Testis (tissue), 3 donors: ENCODE results near the gene LRGUK. TPM values are rescaled to one million over a fixed set of nuclear protein-coding genes. Genes with fewer than 3 reads are reported as not detected.

ENCODE experiments used
- DNase-seq: peaks from one replicate; pipeline ENCODE4 v3.0.0-alpha.2; 2019
- H3K27ac ChIP-seq, 2 donors: fragments of 200-600 bp; sonication (generic); one replicate each; pipeline ENCODE4 v1.5.1; 2019
- H3K27me3 ChIP-seq: fragments of 200-600 bp; sonication (generic); one replicate; pipeline ENCODE4 v1.5.1; 2019
- H3K36me3 ChIP-seq: fragments of 200-600 bp; sonication (generic); one replicate; pipeline ENCODE4 v1.5.1; 2017; ENCODE audit warnings: low read depth; ENCODE audit errors: missing control alignments
- H3K4me1 ChIP-seq: fragments of 200-600 bp; sonication (generic); one replicate; pipeline ENCODE4 v1.5.1; 2019
- H3K4me3 ChIP-seq, 2 donors: fragments of 200-600 bp; sonication (generic); one replicate each; pipeline ENCODE4 v1.5.1; 2017 to 2019
- H3K9me3 ChIP-seq: fragments of 200-600 bp; sonication (generic); one replicate; pipeline ENCODE4 v1.5.1; 2017
- POLR2A ChIP-seq: fragments of 450-650 bp; IDR thresholded peaks from one replicate; pipeline ENCODE4 v1.6.1; 2017; ENCODE audit warnings: antibody characterized with exemption, mild to moderate bottlenecking, moderate library complexity
- WGBS, 2 donors: methylation state at CpG; one replicate each; pipeline ENCODE4 v1.1.5; 2018; 5-methylcytosine and 5-hydroxymethylcytosine counted together
- intact Hi-C: fragments of 100-400 bp; cut with DNase I; formaldehyde crosslinking; loops from one replicate; pipeline ENCODE4 v1.15.1; 2023; ENCODE audit warnings: low total_unique reads
- polyA plus RNA-seq: library from polyadenylated mRNA; stranded (reverse); fragments of 350-450 nt; fragmentation: Illumina TruSeq; extraction: RNeasy Lipid Tissue Mini Kit (QIAGEN cat#74804); gene quantifications from one replicate; pipeline ENCODE4 v1.2.3, GENCODE V29; 2014; ENCODE audit warnings: low read depth, low replicate concordance; ENCODE audit not compliant: insufficient read depth
- total RNA-seq, 2 donors: library from RNA; depleted of rRNA; stranded (reverse); fragments of >200 nt; gene quantifications; one replicate each; pipeline ENCODE4 v1.2.3, GENCODE V29; 2016
- TF ChIP-seq, protein P1 (sequence below), 3 experiments: fragments of 450-650 bp in 2 of 3; fragments of 200-600 bp in 1 of 3; sonication (generic) in 1 of 3; IDR thresholded peaks; one replicate each; pipeline ENCODE4 v1.5.1; 2016 to 2019; ENCODE audit warnings: antibody characterized with exemption in 3 of 3, mild to moderate bottlenecking in 2 of 3, moderate library complexity in 1 of 3

LRGUK gene
- total and polyA plus RNA-seq, 3 donors from 2014 or later = 9.4 to 16.1 (median 13.0) TPM

DNA sequence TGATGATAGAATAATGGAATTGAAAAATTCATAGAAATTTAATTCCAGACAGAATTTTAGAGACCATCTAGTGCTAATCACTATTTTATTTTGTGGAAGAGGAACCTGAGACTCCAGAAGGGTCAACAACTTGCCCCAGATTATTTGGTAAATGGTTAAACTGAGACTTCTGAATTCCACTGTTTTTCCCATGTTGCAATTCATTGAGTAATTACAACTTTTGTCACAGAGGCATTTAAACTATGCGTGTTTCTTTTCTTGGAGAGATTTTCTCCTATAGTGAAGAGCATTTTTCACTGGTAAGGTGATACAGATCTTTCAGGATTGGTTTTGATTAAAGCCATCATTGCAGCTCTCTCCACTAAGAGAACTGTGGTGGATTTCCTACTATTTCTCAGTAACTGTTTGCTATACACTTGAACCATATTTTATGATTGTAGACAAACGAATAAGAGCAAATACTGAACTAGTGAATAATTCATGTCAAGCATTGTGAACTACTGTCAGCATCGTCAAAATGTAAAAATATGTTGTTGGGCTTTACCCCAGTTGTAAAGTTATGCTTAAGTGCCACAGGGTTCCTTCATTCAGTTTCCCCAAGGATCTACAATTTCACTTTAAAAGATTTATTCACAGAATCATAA lies 26.5 kb downstream of the LRGUK start:
- Histone ChIP-seq H3K9me3 (no peaks in the 10 kb centered on the region), H3K4me3 (no peak overlapping the region), H3K27ac (no peak overlapping the region), H3K27me3 (no peaks in the 10 kb centered on the region), H3K4me1 (no peaks in the 10 kb centered on the region), H3K36me3 (no peaks in the 10 kb centered on the region)
- intact Hi-C loops = no loop called here
- TF ChIP-seq POLR2A = no peak
- TF ChIP-seq, protein P1, sequence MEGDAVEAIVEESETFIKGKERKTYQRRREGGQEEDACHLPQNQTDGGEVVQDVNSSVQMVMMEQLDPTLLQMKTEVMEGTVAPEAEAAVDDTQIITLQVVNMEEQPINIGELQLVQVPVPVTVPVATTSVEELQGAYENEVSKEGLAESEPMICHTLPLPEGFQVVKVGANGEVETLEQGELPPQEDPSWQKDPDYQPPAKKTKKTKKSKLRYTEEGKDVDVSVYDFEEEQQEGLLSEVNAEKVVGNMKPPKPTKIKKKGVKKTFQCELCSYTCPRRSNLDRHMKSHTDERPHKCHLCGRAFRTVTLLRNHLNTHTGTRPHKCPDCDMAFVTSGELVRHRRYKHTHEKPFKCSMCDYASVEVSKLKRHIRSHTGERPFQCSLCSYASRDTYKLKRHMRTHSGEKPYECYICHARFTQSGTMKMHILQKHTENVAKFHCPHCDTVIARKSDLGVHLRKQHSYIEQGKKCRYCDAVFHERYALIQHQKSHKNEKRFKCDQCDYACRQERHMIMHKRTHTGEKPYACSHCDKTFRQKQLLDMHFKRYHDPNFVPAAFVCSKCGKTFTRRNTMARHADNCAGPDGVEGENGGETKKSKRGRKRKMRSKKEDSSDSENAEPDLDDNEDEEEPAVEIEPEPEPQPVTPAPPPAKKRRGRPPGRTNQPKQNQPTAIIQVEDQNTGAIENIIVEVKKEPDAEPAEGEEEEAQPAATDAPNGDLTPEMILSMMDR (IDR thresholded peaks at IDR 0.05) = no peak
- no peak for DNase-seq
- 74 to 76% methylated on average over 3 of the region's 3 CpGs for WGBS, 2 donors

DNA sequence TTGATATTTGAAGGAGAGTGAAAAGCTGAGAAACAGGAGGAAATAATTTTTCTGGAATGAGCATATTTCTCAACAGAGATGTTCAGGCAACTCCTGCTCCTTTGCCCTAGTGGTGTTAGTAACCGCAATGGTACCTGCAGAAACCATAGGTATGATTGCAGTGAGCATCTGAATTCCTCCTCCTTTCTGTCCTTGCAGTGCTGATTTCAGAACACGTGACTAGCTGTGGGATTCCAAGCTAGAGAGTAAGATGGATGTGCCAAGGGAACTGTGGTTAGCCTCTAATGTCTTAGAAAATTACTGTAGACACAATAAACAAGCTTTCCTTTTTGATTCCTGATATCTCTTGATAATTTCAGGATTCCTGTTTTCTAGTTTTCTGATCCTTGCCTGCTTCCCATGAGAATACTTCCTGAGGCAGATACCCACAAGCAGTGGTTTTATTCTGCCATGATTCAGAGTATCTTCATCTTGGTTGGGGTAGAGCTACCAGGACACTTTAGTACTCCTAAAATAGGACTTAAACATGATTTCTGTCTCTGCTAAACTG lies 27.5 kb downstream of the LRGUK start:
- no peak for DNase-seq
- no peak for TF ChIP-seq POLR2A
- TF ChIP-seq, protein P1 (IDR thresholded peaks at IDR 0.05) = no peak
- intact Hi-C loops = no loop called here
- Histone ChIP-seq H3K27me3 (no peaks in the 10 kb centered on the region), H3K9me3 (no peaks in the 10 kb centered on the region), H3K4me3 (no peak overlapping the region), H3K36me3 (no peaks in the 10 kb centered on the region), H3K27ac (no peak overlapping the region), H3K4me1 (no peaks in the 10 kb centered on the region)
- WGBS, 2 donors = 70 to 84% methylated on average over 2 of the region's 2 CpGs

DNA sequence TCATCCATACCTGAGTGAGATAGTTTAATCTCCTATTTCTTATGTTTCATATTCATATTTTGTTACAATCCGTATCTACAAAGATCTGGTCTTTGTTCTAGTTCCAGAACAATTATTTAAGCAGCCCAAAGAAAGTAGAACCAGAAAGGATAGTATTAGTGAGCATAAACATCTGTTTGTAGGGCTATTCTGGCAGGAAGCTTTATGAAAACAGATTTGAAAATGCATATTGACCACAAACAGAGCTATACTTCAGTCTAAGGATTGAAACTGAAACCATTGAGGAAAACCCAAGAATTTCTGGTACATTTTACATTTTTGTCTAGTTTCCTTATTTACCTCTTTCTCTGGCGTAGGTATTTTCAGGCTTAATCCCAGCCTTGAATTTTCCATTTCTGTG lies 28.1 kb downstream of the LRGUK start:
- H3K4me3 ChIP-seq = no peak overlapping the region
- H3K27ac ChIP-seq = no peak overlapping the region
- H3K36me3 ChIP-seq = no peaks in the 10 kb centered on the region
- no peaks in the 10 kb centered on the region for H3K27me3 ChIP-seq
- intact Hi-C loops = no loop called here
- H3K9me3 ChIP-seq = no peaks in the 10 kb centered on the region
- TF ChIP-seq, protein P1 (IDR thresholded peaks at IDR 0.05) = no peak
- TF ChIP-seq POLR2A = no peak
- 82 to 90% methylated on average over 2 of the region's 2 CpGs for WGBS, 2 donors
- no peak for DNase-seq
- H3K4me1 ChIP-seq = no peaks in the 10 kb centered on the region

DNA sequence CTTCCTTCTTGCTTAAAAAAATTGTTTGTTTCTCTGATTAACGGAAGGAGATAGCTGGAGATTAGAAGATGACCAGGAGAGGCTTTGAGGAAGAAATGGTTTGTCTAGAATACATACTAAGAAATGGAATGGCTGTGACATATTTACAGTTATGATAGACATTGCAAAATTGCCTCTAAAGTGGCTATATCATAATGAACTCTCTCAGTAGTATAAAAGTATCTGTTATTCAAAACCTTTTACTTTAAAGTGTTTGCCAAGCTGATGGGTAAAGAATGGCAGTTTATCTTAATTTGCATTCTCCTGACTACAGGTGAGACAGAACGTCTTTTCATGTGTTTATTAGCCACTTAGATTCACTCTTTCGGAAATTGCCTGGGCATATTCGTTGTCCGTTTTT lies 28.7 kb downstream of the LRGUK start:
- H3K4me3 ChIP-seq = no peak overlapping the region
- no peak for DNase-seq
- no peak for TF ChIP-seq POLR2A
- TF ChIP-seq, protein P1 (IDR thresholded peaks at IDR 0.05) = no peak
- no peaks in the 10 kb centered on the region for H3K36me3 ChIP-seq
- H3K4me1 ChIP-seq = no peaks in the 10 kb centered on the region
- no peaks in the 10 kb centered on the region for H3K27me3 ChIP-seq
- H3K27ac ChIP-seq = no peak overlapping the region
- 92% methylated on average over 5 of the region's 5 CpGs for WGBS, 2 donors
- intact Hi-C loops = no loop called here
- no peaks in the 10 kb centered on the region for H3K9me3 ChIP-seq

DNA sequence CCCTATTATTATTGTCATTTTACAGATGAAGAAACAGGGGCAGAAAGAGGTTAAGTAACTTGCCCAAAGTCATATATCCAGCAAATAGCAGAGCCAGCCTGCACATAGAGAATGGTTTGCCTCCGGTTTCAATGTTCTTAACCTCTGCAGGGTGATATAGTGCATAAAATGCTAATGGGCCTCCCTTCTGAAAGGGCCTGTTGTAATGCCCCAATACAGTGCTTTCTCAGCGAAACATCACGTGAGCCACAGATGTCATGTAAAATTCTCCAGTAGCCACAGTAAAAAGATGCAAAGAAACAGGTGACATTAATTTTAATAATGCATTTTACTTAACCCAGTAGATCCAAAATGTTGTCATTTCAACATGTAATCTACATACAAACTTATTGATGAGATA lies 38.1 kb downstream of the LRGUK start:
- intact Hi-C loops = no loop called here
- no peak for DNase-seq
- Histone ChIP-seq H3K27me3 (no peaks in the 10 kb centered on the region), H3K36me3 (no peaks in the 10 kb centered on the region), H3K9me3 (no peaks in the 10 kb centered on the region), H3K4me3 (no peak overlapping the region), H3K4me1 (no peaks in the 10 kb centered on the region), H3K27ac (no peak overlapping the region)
- WGBS, 2 donors = 92 to 95% methylated on average over 3 of the region's 3 CpGs
- no peak for TF ChIP-seq POLR2A
- TF ChIP-seq, protein P1 (IDR thresholded peaks at IDR 0.05) = no peak
